HG02870 (cell line): ENCODE data around the gene SPI1.

Source experiments
- ATAC-seq: cut with Tn5 transposase; IDR thresholded peaks from one replicate; pipeline ENCODE4 v1.9.1; 2021; ENCODE audit warnings: mild to moderate bottlenecking, moderate library complexity; ENCODE audit not compliant: unreplicated experiment

SPI1 gene

GRCh38 chr11:47389577-47390421, 11.5 kb upstream of the SPI1 start:
- no peak for ATAC-seq

- no peak for ATAC-seq
Measured at GRCh38 chr11:47388697-47389576, 10.6 kb upstream of the SPI1 start.

- no peak for ATAC-seq
Measured at GRCh38 chr11:47387944-47388696, 9.8 kb upstream of the SPI1 start.

DNA sequence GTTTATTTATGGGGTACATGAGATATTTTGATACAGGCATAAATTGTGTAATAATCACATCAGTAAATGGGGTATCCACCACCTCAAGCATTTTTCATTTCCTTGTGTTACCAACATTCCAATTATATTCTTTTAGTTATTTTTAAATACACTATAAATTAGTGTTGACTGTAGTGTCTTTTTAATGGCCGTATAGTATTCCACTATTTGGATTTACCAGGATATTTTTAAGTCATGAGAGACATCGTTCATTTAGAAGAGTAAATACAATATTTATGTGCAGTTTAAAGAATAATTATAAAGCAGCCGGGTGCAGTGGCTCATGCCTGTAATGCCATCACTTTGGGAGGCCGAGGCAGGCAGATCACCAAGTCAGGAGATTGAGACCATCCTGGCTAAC, 6.2 kb upstream of the SPI1 start:
- ATAC-seq = no peak

DNA sequence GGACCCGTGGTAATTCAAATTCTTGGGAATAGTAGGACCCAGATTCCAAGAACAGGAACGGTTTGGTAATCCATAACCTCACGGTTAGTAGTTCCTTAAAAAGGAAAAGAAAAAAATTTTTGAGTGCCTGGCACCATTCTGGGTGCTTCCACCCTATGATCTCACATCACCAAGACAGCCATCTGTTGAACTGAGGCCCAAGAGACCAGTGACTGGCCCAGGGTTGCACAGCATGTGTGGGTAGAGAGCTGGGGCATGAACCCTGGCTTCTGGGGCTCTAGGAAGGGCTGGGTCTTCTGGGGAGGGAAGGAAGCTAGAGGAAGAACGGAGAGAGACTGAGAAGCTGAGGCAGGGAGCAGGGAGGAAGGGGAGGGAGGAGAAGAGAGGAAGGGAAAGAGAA, 4.7 kb upstream of the SPI1 start:
- no peak for ATAC-seq

DNA sequence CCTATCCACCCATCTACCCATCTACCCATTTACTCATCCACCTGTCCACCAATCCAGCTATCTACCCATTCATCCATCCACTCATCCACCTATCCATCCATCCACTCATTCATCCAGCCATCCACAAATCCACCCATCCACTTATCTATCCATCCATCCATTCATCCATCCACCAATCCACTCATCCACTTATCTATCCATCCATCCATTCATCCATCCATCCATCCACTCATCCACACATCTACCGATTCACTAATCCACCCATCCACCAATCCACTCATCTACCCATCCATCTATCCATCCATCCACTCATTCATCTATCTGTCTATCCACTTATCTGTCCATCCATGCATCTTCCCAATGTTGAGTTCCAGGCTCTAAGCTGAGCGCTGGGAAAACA, 1.7 kb upstream of the SPI1 start:
- no peak for ATAC-seq

DNA sequence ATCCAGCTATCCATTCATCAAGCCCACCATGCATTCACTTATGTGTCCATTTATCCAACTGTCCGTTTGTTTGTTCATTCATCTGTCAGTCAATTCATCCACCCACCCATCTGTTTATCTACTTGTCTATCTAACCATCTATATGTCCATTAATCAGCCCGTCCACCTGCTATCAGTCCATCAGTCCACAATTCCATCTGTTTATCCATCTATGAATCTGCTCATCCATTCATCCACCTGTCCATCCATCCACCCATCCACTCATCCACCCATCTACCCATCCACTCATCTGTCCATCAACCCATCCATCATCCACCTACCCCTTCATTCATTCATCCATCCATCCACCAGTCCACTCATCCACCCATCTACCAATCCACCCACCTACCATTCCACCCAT, 970 bp upstream of the SPI1 start:
- no peak for ATAC-seq

DNA sequence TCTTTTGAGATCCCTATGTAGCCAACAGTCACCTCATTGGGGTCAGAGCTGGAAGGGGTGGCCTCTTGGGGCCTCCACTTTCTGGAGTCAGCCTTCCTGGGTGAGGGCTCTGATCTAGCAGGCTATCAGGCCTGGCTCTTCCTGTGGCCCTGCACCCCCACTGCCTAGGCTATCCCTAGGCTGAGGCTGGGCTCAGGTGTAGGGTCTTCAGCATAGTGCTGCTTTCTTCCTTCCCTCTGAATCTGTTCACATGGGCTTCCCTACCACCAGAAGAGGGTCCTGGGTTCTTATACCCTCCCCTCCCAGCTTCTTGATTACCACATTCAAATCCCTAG, 456 bp upstream of the SPI1 start:
- ATAC-seq = no peak

- no peak for ATAC-seq
Measured at GRCh38 chr11:47377571-47378009, 757 bp downstream of the SPI1 start.

DNA sequence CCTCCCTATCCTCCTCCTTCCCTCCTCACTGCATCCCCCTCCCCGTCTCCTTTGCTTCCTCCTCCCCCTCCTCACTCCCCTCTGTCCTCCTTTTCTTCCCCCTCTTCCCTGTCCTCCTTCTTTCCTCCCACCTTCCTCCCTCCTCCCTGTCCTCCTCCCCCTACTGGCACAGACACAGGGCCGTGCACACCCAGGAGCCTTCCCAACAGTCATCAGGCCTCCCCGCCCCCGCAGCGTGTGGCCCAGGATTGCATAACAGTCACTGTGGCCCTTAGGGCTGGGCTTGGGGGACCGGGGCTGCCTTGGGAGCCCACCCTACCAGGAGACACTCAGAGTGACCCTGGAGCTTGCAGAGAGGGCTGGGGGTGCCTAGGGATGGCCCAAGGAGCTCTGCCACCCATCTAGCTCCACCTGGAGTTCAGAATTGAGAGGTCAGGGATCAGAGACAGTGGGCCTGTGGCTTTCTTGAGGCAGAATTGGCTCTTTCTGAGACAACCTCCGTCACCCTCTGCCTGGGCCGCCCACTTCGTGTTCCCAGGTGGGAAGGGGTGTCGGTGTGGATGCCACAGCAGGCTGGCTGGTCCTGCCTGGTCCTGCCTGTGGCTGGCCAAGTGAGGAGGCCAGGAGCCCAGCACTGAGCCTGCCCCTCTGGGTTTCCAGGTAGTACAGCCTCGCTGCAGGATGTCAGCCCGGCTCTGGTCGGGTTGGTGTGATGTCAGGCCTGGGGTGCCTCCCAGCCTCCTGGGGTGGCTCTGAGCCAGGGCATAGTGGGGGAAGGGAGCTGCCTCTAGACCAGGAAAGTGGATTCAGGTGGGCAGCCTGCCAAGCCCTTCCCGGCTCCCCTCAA, 1.6 kb downstream of the SPI1 start:
- peak; percentile 31 for ATAC-seq

DNA sequence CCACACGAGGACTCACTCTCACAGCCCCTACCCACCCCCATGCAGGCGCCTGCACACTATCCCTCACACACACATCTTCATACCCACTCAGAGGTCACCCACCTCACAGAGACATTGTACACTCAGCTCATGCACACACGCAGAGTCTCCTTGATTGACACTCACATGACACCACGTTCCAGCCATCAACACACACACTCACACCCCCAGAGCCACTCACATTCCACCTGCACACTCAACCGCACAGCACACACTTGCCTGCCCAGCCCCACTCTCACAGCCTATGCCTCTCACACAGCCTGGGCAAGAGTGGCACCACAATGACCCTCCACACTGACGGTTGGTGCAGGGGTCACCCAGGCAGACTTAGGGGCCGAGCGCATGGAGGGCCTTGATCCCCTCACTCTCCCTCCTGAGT, 2.2 kb downstream of the SPI1 start:
- no peak for ATAC-seq

DNA sequence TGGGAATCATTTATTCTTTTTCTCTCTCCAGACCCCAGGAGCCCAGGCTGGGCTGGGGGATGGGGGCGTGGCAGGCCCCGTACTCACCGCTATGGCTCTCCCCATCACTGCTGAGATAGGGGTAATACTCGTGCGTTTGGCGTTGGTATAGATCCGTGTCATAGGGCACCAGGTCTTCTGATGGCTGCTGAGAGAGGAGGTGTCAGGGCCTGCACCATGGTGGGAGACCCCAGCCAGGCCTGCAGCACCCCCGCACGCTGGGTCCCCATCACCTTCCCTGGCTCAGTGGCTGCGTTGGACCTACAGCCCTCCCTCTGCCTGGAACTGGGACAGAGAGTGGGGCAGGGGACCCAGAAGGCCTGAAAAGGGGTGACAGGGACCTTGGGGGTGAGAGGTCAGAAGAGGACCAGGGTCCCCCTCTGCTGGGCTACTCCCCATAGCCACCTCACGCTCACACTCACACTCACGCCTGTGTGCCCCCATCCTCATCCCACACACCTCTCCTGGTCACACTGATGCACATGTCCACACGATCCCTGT, 2.7 kb downstream of the SPI1 start:
- no peak for ATAC-seq

GRCh38 chr11:47375020-47375419, 3.3 kb downstream of the SPI1 start:
- ATAC-seq = no peak

DNA sequence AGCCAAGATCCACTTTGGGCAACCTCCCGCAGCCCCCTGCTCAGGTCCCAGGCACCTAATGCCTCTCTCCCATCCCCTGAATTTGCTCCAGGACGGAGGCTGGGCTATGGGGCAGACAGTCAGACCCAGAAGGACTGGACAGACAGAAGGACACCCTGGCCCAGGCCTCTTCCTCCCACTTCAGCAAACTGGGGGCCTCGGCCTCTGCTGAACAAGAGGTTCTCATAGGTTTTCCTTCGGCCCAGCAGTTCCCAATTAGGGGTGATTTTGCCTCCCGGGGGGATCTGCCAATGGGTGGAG, 3.7 kb downstream of the SPI1 start:
- ATAC-seq = no peak

DNA sequence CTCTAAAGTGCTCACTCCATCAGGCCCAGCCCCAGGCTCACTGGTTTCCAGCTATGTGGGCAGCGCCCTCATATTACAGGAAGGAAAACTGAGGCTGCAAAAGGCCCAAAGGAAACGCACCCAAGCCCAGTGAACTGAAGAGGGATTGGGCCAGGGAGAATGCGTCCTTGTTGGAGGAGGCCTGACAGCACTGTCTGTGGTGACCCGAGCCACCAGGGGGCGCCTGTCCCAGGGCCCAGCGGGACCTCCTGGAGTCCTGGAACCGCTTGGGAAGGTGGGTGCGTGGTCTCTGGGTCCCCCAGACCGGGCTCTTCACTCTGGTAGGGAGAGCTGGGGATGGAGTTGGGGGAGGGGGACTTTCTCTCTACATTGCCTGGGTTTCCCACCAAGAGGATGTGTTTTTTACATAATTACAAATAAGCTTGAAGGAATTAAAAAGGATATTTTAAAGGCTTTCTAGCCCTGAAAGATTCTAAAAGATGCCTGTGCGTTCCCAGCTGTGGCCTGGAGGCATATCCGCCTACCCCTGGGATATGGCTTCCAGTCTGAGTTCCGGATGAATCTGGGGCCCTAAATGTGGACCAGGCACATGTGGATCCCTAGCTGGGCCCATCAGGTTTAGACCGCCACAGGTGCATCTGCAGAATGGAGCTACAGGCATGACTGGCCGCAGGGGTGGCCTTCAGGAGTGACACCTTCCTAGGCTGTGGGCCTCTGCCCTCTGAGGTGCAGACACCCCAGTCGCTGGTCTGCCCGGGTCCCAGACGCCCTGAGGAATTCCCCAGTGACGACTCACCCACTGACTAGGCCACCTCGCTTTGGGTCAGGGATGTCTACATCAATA, 4.2 kb downstream of the SPI1 start:
- ATAC-seq = no peak

GRCh38 chr11:47372422-47372821, 5.9 kb downstream of the SPI1 start:
- no peak for ATAC-seq

DNA sequence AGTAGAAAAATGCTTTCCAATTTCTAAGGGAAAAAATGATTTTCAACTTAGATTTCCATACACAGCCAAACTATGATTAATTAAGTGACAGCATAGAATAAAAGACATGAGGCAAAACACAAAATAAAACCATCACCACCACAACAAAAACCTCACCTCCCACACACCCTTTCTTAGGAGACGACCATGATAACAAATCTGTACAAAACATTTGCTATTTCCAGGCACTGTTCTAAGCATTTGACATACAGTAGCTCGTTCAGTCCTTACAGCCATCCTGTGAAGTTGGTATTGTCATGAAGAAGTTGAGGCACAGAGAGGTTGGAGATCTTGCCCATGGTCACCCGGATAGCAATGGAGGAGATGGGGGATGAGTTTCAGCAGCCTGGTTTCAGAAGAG, 8.7 kb downstream of the SPI1 start:
- no peak for ATAC-seq

- ATAC-seq = no peak
Measured at GRCh38 chr11:47366020-47366490, 12.3 kb downstream of the SPI1 start.

DNA sequence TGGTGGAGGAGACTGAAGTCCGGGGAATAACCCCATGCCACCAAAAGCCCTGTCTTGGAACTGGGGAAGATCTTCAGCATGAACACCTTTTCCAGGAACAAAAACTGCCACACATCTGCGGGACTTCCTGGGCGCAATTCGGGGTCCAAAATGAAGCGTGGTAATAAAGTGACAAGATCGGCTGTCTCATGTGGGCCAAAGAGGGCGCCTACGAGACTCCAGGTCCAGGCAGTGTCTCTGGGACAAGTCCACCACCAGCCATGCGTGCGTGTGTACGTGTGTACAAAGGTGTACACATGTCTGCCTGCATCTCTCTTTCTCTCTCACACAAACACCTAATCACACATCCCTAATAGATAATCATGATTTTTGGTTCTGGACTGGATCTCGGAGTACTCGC, 16.9 kb downstream of the SPI1 start:
- ATAC-seq = no peak
